Left lobe of liver (tissue), 2 donors: ENCODE results near the gene SLC38A10. TPM values are rescaled to one million over a fixed set of nuclear protein-coding genes. Genes with fewer than 3 reads are reported as not detected.
"Not testable (repeated sequence)": the region's sequence is repeated elsewhere in the genome, so short reads cannot be mapped to it uniquely, and the experiment has no call there.

Experiments
- ATAC-seq: fragments of 200-7000 bp; cut with Tn5 transposase; one replicate; pipeline ENCODE4 v1.9.1; 2020; ENCODE audit warnings: mild to moderate bottlenecking, moderate library complexity
- DNase-seq: peaks from one replicate; pipeline ENCODE4 v3.0.0-alpha.2; 2020; ENCODE audit warnings: low spot score
- total RNA-seq: library from RNA; stranded (reverse); gene quantifications from one replicate; pipeline ENCODE4 v1.2.1, GENCODE V29; 2021
- donor health status: DM: no; HTN: no; CAD: no; lungs with moderate emphysema.
- donor health status: DM: no; HTN: yes; CAD: no.

The SLC38A10 gene
- total RNA-seq, 1 donor from 2014 or later, result 101 TPM

- ATAC-seq (no peak), DNase-seq (no peak)
Observed at GRCh38 chr17:81313776-81314397, 18.8 kb upstream of the SLC38A10 start.

GRCh38 chr17:81312624-81313325 is 17.7 kb upstream of the SLC38A10 start:
- ATAC-seq (no peak), DNase-seq (no peak)

GRCh38 chr17:81311946-81312345 is 16.8 kb upstream of the SLC38A10 start:
- no peak for ATAC-seq
- no peak for DNase-seq

GRCh38 chr17:81310949-81311550 is 15.9 kb upstream of the SLC38A10 start:
- DNase-seq, result no peak
- ATAC-seq, result no peak

GRCh38 chr17:81309859-81310839 is 15.0 kb upstream of the SLC38A10 start:
- no peak for ATAC-seq

GRCh38 chr17:81309140-81309858 is 14.2 kb upstream of the SLC38A10 start:
- DNase-seq (peak; percentile 96), ATAC-seq (peak; percentile 90)

More at GRCh38 chr17:81309859-81310839, 15.0 kb upstream of the SLC38A10 start:
- DNase-seq, result no peak

- DNase-seq, result not testable (repeated sequence)
- peak; percentile 29 for ATAC-seq
Observed at GRCh38 chr17:81308784-81309139, 13.7 kb upstream of the SLC38A10 start.

- DNase-seq (no peak), ATAC-seq (no peak)
Observed at GRCh38 chr17:81307636-81308560, 12.8 kb upstream of the SLC38A10 start.

- ATAC-seq (no peak), DNase-seq (no peak)
Observed at GRCh38 chr17:81306898-81307510, 11.9 kb upstream of the SLC38A10 start.

- ATAC-seq (no peak), DNase-seq (no peak)
Observed at GRCh38 chr17:81306491-81306890, 11.4 kb upstream of the SLC38A10 start.

GRCh38 chr17:81305051-81305630 is 10.0 kb upstream of the SLC38A10 start:
- ATAC-seq (no peak), DNase-seq (no peak)

- DNase-seq (peak; percentile 69), ATAC-seq (peak; percentile 54)
Observed at GRCh38 chr17:81304196-81305015, 9.3 kb upstream of the SLC38A10 start.

GRCh38 chr17:81303385-81303784 is 8.3 kb upstream of the SLC38A10 start:
- ATAC-seq, result no peak
- no peak for DNase-seq

GRCh38 chr17:81302861-81303333 is 7.8 kb upstream of the SLC38A10 start:
- no peak for DNase-seq
- ATAC-seq, result no peak

GRCh38 chr17:81302324-81302723 is 7.2 kb upstream of the SLC38A10 start:
- DNase-seq (no peak), ATAC-seq (no peak)

- DNase-seq, result no peak
- ATAC-seq, result peak; percentile 1
Observed at GRCh38 chr17:81301195-81302144, 6.4 kb upstream of the SLC38A10 start.
